Activated T-helper 2 cell treated with anti-CD3 and anti-CD28 coated beads, Interferon-gamma antibody, Interleukin-2, Interleukin-4, amounts not matched to agents 10 μg/mL and 5 μg/mL and 100 μg/mL, durations not matched to agents 14 hours and 24 hours and 36 hours (primary cell): ENCODE data around the gene WEE1. TPM values are rescaled to one million over a fixed set of nuclear protein-coding genes. Genes with fewer than 3 reads are reported as not detected.
A peak's percentile ranks its signal among the peaks of the same experiment; 100 is the strongest.

Experiments
- DNase-seq: peaks from one replicate; pipeline ENCODE4 v3.0.0; 2021; ENCODE audit warnings: low spot score
- H3K27ac Mint-ChIP-seq: one replicate; pipeline ENCODE4 v1.8.0; 2021; ENCODE audit warnings: mixed read lengths
- H3K27me3 Mint-ChIP-seq: one replicate; pipeline ENCODE4 v1.8.0; 2021; ENCODE audit warnings: low read depth, mixed read lengths
- H3K36me3 Mint-ChIP-seq: one replicate; pipeline ENCODE4 v1.8.0; 2021; ENCODE audit warnings: low read depth, mixed read lengths
- H3K4me1 Mint-ChIP-seq: one replicate; pipeline ENCODE4 v1.8.0; 2021; ENCODE audit warnings: low read depth, mixed read lengths
- H3K4me3 Mint-ChIP-seq: one replicate; pipeline ENCODE4 v1.8.0; 2021; ENCODE audit warnings: low read depth, mild to moderate bottlenecking, moderate library complexity, mixed read lengths
- H3K9me3 Mint-ChIP-seq: one replicate; pipeline ENCODE4 v1.8.0; 2021; ENCODE audit warnings: mixed read lengths
- intact Hi-C: fragments of 100-400 bp; cut with micrococcal nuclease; formaldehyde crosslinking; loops from one replicate; pipeline ENCODE4 v1.15.1; 2023
- total RNA-seq: library from RNA; stranded (reverse); gene quantifications from 2 replicates; pipeline ENCODE4 v1.2.3, GENCODE V29; 2022

The WEE1 gene
- total RNA-seq, 1 donor from 2014 or later = 49.6 TPM

GRCh38 chr11:9568854-9569587 lies 4.4 kb upstream of the WEE1 start:
- intact Hi-C loops = no loop called here
- Mint-ChIP-seq H3K4me1 (peaks cover 28% of the 10 kb centered on the region), H3K9me3 (no peaks in the 10 kb centered on the region), H3K27me3 (peaks cover 2% of the 10 kb centered on the region), H3K27ac (peak overlapping the region; percentile 46), H3K36me3 (no peaks in the 10 kb centered on the region), H3K4me3 (no peak overlapping the region)
- no peak for DNase-seq

GRCh38 chr11:9569588-9570164 lies 3.8 kb upstream of the WEE1 start:
- Mint-ChIP-seq H3K9me3 (no peaks in the 10 kb centered on the region), H3K36me3 (peaks cover 2% of the 10 kb centered on the region), H3K4me1 (peaks cover 28% of the 10 kb centered on the region), H3K27me3 (peaks cover 2% of the 10 kb centered on the region), H3K4me3 (no peak overlapping the region), H3K27ac (no peak overlapping the region)
- no peak for DNase-seq
- intact Hi-C loops = loop anchor here (5.0 to 10.0 kb wide), 3 partner anchors 175 to 885 kb away; partner anchors contain the start of genes RPL27A and TRIM66

GRCh38 chr11:9570313-9571025 lies 3.0 kb upstream of the WEE1 start:
- no peak for DNase-seq

DNA sequence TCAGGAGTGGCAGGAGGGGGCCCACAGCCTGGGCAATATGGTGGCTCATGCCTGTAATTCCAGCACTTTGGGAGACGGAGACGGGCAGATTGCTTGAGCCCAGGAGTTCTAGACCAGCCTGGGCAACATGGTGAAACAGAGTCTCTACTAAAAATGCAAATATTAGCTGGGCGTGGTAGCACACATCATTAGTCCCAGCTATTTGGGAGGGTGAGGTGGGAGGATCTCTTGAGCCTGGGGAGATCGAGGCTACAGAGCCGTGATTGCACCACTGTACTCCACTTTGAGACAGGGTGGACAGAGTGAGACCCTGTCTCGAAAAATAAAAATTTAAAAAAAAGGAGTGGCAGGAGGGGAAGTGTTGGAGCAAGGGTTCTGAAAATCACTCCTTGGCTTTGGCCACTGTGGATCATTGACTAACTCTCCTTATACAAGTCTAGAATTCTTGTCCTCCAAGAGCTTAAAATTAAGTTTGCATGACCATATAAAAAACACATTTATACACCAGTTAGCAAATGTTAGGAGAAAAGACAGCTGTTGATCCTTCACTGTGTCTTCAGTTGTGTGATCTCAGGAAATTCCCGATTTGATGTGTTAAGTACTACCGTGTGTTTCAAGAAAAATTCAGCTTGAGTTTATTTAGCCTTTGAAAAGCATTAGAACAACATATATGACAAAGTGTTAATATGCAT lies 2.3 kb upstream of the WEE1 start:
- no peaks in the 10 kb centered on the region for H3K9me3 Mint-ChIP-seq
- no peak for DNase-seq
- no peak overlapping the region for H3K27ac Mint-ChIP-seq
- intact Hi-C loops = loop anchor here (5.0 to 10.0 kb wide), 3 partner anchors 176 to 886 kb away; partner anchors contain the start of genes RPL27A and TRIM66
- H3K27me3 Mint-ChIP-seq = peaks cover 2% of the 10 kb centered on the region
- peaks cover 17% of the 10 kb centered on the region for H3K36me3 Mint-ChIP-seq
- H3K4me3 Mint-ChIP-seq = no peak overlapping the region
- H3K4me1 Mint-ChIP-seq = peaks cover 28% of the 10 kb centered on the region

More at GRCh38 chr11:9570313-9571025, 3.0 kb upstream of the WEE1 start:
- peaks cover 2% of the 10 kb centered on the region for H3K27me3 Mint-ChIP-seq
- H3K4me1 Mint-ChIP-seq = peaks cover 29% of the 10 kb centered on the region
- intact Hi-C loops = loop anchor here (5.0 to 10.0 kb wide), 3 partner anchors 176 to 886 kb away; partner anchors contain the start of genes RPL27A and TRIM66
- H3K36me3 Mint-ChIP-seq = peaks cover 10% of the 10 kb centered on the region
- no peak overlapping the region for H3K4me3 Mint-ChIP-seq
- no peak overlapping the region for H3K27ac Mint-ChIP-seq
- H3K9me3 Mint-ChIP-seq = no peaks in the 10 kb centered on the region

GRCh38 chr11:9571763-9572115 lies 1.7 kb upstream of the WEE1 start:
- Mint-ChIP-seq H3K4me1 (peaks cover 28% of the 10 kb centered on the region), H3K27me3 (peaks cover 2% of the 10 kb centered on the region), H3K36me3 (peaks cover 22% of the 10 kb centered on the region), H3K9me3 (no peaks in the 10 kb centered on the region), H3K27ac (no peak overlapping the region), H3K4me3 (peak overlapping the region; percentile 74)
- DNase-seq = no peak
- intact Hi-C loops = loop anchor here (5.0 to 10.0 kb wide), 3 partner anchors 177 to 887 kb away; partner anchors contain the start of genes RPL27A and TRIM66

DNA sequence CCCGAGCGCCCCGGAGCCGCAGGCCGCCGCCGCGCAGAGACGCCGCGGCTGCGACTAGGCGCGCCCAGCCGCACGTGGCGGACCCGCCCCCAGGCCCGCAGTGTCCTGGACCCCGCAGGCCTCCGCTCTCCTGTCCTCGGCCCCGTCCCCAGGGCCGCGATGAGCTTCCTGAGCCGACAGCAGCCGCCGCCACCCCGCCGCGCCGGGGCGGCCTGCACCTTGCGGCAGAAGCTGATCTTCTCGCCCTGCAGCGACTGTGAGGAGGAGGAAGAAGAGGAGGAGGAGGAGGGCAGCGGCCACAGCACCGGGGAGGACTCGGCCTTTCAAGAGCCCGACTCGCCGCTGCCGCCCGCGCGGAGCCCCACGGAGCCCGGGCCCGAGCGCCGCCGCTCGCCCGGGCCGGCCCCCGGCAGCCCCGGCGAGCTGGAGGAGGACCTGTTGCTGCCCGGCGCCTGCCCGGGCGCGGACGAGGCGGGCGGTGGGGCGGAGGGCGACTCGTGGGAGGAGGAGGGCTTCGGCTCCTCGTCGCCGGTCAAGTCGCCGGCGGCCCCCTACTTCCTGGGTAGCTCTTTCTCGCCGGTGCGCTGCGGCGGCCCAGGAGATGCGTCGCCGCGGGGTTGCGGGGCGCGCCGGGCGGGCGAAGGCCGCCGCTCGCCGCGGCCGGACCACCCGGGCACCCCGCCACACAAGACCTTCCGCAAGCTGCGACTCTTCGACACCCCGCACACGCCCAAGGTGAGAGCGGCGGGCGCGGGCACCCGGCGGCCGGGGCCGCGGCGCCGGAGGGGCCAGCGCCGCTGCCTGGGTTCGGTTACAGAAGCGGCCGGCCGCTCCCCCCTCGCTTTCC lies 528 bp downstream of the WEE1 start:
- Mint-ChIP-seq H3K4me1 (peaks cover 36% of the 10 kb centered on the region), H3K27ac (peak overlapping the region; percentile 89), H3K4me3 (peak overlapping the region; percentile 91), H3K36me3 (peaks cover 41% of the 10 kb centered on the region), H3K9me3 (no peaks in the 10 kb centered on the region), H3K27me3 (peaks cover 2% of the 10 kb centered on the region)
- intact Hi-C loops = loop anchor here (1.0 to 10.0 kb wide), 5 partner anchors 27 to 889 kb away; partner anchors contain the start of genes RPL27A and TRIM66
- peak; percentile 26 for DNase-seq

- Mint-ChIP-seq H3K4me1 (peaks cover 36% of the 10 kb centered on the region), H3K9me3 (no peaks in the 10 kb centered on the region), H3K36me3 (peaks cover 48% of the 10 kb centered on the region), H3K27me3 (peaks cover 2% of the 10 kb centered on the region), H3K27ac (peak overlapping the region; percentile 69), H3K4me3 (peak overlapping the region; percentile 91)
- intact Hi-C loops = loop anchor here (5.0 to 10.0 kb wide), 3 partner anchors 180 to 890 kb away; partner anchors contain the start of genes RPL27A and TRIM66
- peak; percentile 18 for DNase-seq
These were observed 1.3 kb downstream of the WEE1 start for GRCh38 chr11:9574622-9575259.

DNA sequence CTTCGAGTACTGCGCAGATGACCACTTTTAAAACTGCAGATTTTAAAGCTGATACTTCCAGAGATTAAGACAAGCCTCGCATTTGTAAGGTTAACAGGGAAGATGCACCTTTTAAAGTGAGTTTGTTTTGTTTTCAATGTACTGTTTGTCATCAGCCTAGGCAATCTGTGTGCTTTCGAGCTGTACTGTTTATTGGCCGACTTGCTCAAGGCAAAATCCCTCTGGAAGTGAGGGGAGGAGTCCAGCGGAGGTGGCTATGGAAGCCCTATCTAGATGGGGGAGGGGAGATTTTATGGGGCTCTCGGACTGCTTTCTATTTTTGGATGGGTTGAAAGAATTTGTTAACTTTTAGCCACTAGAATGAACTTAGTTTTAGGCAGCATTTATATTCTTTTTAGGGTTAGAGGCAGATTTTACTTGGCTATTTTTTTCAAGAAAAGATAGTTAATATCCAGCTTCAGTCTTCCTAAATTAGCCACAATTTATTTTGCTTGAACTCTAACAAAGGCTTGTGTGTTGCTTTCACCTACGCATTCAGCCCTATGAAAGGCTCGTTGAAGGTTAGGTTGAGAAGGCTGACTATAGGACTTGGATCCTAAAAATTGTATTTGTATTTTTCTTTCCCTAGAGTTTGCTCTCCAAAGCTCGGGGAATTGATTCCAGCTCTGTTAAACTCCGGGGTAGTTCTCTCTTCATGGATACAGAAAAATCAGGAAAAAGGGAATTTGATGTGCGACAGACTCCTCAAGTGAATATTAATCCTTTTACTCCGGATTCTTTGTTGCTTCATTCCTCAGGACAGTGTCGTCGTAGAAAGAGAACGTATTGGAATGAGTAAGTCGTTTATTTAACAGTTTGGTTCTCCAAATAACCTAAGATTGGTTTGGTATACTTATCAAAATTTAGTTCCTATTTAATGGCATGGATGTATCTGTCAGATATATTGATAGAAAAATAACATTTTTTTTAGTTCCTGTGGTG lies 2.1 kb downstream of the WEE1 start:
- peaks cover 36% of the 10 kb centered on the region for H3K4me1 Mint-ChIP-seq
- peaks cover 2% of the 10 kb centered on the region for H3K27me3 Mint-ChIP-seq
- H3K36me3 Mint-ChIP-seq = peaks cover 52% of the 10 kb centered on the region
- H3K27ac Mint-ChIP-seq = peak overlapping the region; percentile 69
- no peak for DNase-seq
- intact Hi-C loops = loop anchor here (10.0 kb wide), 2 partner anchors 181 to 891 kb away; partner anchors contain the start of genes RPL27A and TRIM66
- H3K9me3 Mint-ChIP-seq = no peaks in the 10 kb centered on the region
- H3K4me3 Mint-ChIP-seq = peak overlapping the region; percentile 91

- no peaks in the 10 kb centered on the region for H3K9me3 Mint-ChIP-seq
These were observed 3.4 kb downstream of the WEE1 start for GRCh38 chr11:9576701-9577381.

GRCh38 chr11:9577556-9577955 lies 4.1 kb downstream of the WEE1 start:
- H3K36me3 Mint-ChIP-seq = peaks cover 71% of the 10 kb centered on the region
- intact Hi-C loops = loop anchor here (10.0 kb wide), 2 partner anchors 183 to 893 kb away; partner anchors contain the start of genes RPL27A and TRIM66
- peak overlapping the region; percentile 10 for H3K27ac Mint-ChIP-seq
- DNase-seq = no peak
- no peaks in the 10 kb centered on the region for H3K27me3 Mint-ChIP-seq
- peak overlapping the region; percentile 34 for H3K4me3 Mint-ChIP-seq
- peaks cover 48% of the 10 kb centered on the region for H3K4me1 Mint-ChIP-seq
- H3K9me3 Mint-ChIP-seq = no peaks in the 10 kb centered on the region

More at GRCh38 chr11:9576701-9577381, 3.4 kb downstream of the WEE1 start:
- Mint-ChIP-seq H3K4me3 (peak overlapping the region; percentile 91), H3K36me3 (peaks cover 65% of the 10 kb centered on the region), H3K27ac (no peak overlapping the region), H3K4me1 (peaks cover 47% of the 10 kb centered on the region), H3K27me3 (no peaks in the 10 kb centered on the region)
- intact Hi-C loops = loop anchor here (10.0 kb wide), 2 partner anchors 182 to 892 kb away; partner anchors contain the start of genes RPL27A and TRIM66
- DNase-seq = no peak
